PFSK-1 (cell line): ENCODE results near the gene ZNF518A.

ENCODE experiments used
- FOXP2 ChIP-seq: optimal IDR thresholded peaks from 2 replicates; pipeline ENCODE3; 2011; ENCODE audit warnings: borderline replicate concordance, control low read depth, inconsistent platforms; ENCODE audit not compliant: insufficient read depth; ENCODE audit errors: extremely low read length, extremely low read depth
- POLR2AphosphoS5 ChIP-seq: IDR thresholded peaks from 2 replicates; pipeline ENCODE4 v1.6.1; 2012; ENCODE audit warnings: low read depth, mild to moderate bottlenecking, control low read depth, low read length, moderate library complexity
- REST ChIP-seq, 2 experiments: IDR thresholded peaks; 2 replicates each; pipeline versions ENCODE4 v1.6.1 to v1.8.0; 2011 to 2012; ENCODE audit warnings: low read depth in 2 of 2, low read length in 2 of 2, control low read depth in 1 of 2, inconsistent platforms in 1 of 2, mild to moderate bottlenecking in 1 of 2, moderate library complexity in 1 of 2; ENCODE audit not compliant: insufficient read depth in 1 of 2
- SIN3A ChIP-seq: IDR thresholded peaks from 2 replicates; pipeline ENCODE4 v1.6.1; 2012; ENCODE audit warnings: mild to moderate bottlenecking, low read length, moderate library complexity, borderline replicate concordance; ENCODE audit not compliant: insufficient read depth
- TAF1 ChIP-seq: IDR thresholded peaks from 2 replicates; pipeline ENCODE4 v1.6.1; 2012; ENCODE audit warnings: low read length, control low read depth, borderline replicate concordance; ENCODE audit not compliant: insufficient read depth

- TF ChIP-seq SIN3A: no peak
- TF ChIP-seq TAF1: no peak
- TF ChIP-seq POLR2AphosphoS5: no peak
- no peak for TF ChIP-seq REST (IDR thresholded peaks at IDR 0.05; ENCODE audit: insufficient read depth in 1 of 2, low read depth in 2 of 2, low read length in 2 of 2)
- no peak for TF ChIP-seq FOXP2
Observed at GRCh38 chr10:96112531-96112930, 17.6 kb upstream of the ZNF518A start.
